Endothelial cell of umbilical vein (primary cell): Measurements from ENCODE around the gene RRAGD. TPM values are rescaled to one million over a fixed set of nuclear protein-coding genes. Genes with fewer than 3 reads are reported as not detected.

Source experiments
- BruUV-seq: library from RNA; stranded (reverse); fragments of 400-500 nt; replicated peaks from 2 replicates; lab custom pipeline; 2021; lab: Mats Ljungman, UMichigan
- CTCF ChIA-PET: fragments of 300-600, 350-600 bp; sonication (Branson Sonifier 250); formaldehyde crosslinking; loops from one replicate; lab custom pipeline; 2021; ENCODE audit warnings: antibody characterized with exemption, inconsistent platforms; lab: Charles Lee
- POLR2A ChIA-PET: fragments of 300-600, 350-600 bp; sonication (Branson Sonifier 250); formaldehyde crosslinking; loops from one replicate; lab custom pipeline; 2021; ENCODE audit warnings: antibody characterized with exemption, inconsistent platforms; lab: Charles Lee
- DNase-seq: peaks from one replicate; pipeline ENCODE4 v3.0.0-alpha.2; 2011; ENCODE audit warnings: low read depth, low spot score
- FAIRE-seq: peaks from 2 replicates; lab custom pipeline; 2011; peaks lifted over from hg19 to GRCh38; lab: Jason Lieb, UNC
- H2AFZ ChIP-seq: 2 replicates; pipeline ENCODE4 v1.6.0; 2012; ENCODE audit warnings: low read depth, low read length, control low read depth, inconsistent platforms
- H3K27ac ChIP-seq: 2 replicates; pipeline ENCODE4 v1.5.1; 2011; ENCODE audit warnings: low read depth, mild to moderate bottlenecking, control low read depth, low read length, moderate library complexity; ENCODE audit not compliant: insufficient read depth
- H3K27me3 ChIP-seq, 2 experiments: 2 replicates each; pipeline versions ENCODE4 v1.6.0 to v1.6.1; 2011; ENCODE audit warnings: low read length in 2 of 2, mixed read lengths in 1 of 2; ENCODE audit not compliant: control insufficient read depth in 2 of 2, insufficient read depth in 2 of 2
- H3K36me3 ChIP-seq, 2 experiments: 2 replicates in 1 of 2; 3 replicates in 1 of 2; pipeline ENCODE4 v1.5.1; 2011; ENCODE audit warnings: low read length in 2 of 2, mild to moderate bottlenecking in 1 of 2, moderate library complexity in 1 of 2; ENCODE audit not compliant: control insufficient read depth in 2 of 2, insufficient read depth in 2 of 2; ENCODE audit errors: extremely low read depth in 1 of 2
- H3K4me1 ChIP-seq: 3 replicates; pipeline ENCODE4 v1.5.1; 2011; ENCODE audit warnings: mild to moderate bottlenecking, low read length; ENCODE audit not compliant: control insufficient read depth, insufficient read depth; ENCODE audit errors: extremely low read depth
- H3K4me2 ChIP-seq: 2 replicates; pipeline ENCODE4 v1.6.1; 2011; ENCODE audit warnings: low read length, control low read depth, mixed read lengths; ENCODE audit not compliant: insufficient read depth
- H3K4me3 ChIP-seq, 3 experiments: fragments of 200-600 bp in 1 of 3; sonication (generic), shearing (Covaris generic) in 1 of 3; replicated peaks in 1 of 3; 2 replicates each; pipeline ENCODE4 v1.5.1; 2011 to 2016; ENCODE audit warnings: control low read depth in 3 of 3, low read length in 3 of 3, mild to moderate bottlenecking in 2 of 3, inconsistent platforms in 1 of 3, low read depth in 1 of 3, moderate library complexity in 1 of 3; ENCODE audit not compliant: insufficient read depth in 1 of 3
- H3K79me2 ChIP-seq: 2 replicates; pipeline ENCODE4 v1.6.0; 2012; ENCODE audit warnings: low read length, inconsistent platforms; ENCODE audit not compliant: control insufficient read depth, insufficient read depth
- H3K9ac ChIP-seq: replicated peaks from 2 replicates; pipeline ENCODE3; 2011; ENCODE audit warnings: low read length, control low read depth; ENCODE audit not compliant: insufficient read depth; ENCODE audit errors: extremely low read depth
- H3K9me1 ChIP-seq: replicated peaks from 3 replicates; pipeline ENCODE4 v1.6.0; 2011; ENCODE audit warnings: mild to moderate bottlenecking, low read length; ENCODE audit not compliant: control insufficient read depth, insufficient read depth; ENCODE audit errors: extremely low read depth
- H3K9me3 ChIP-seq: replicated peaks from 2 replicates; pipeline ENCODE4 v1.5.1; 2012; ENCODE audit warnings: low read length, inconsistent platforms; ENCODE audit not compliant: control insufficient read depth, insufficient read depth
- H4K20me1 ChIP-seq: replicated peaks from 2 replicates; pipeline ENCODE3; 2011; ENCODE audit warnings: mild to moderate bottlenecking, low read length; ENCODE audit not compliant: control insufficient read depth, insufficient read depth; ENCODE audit errors: extremely low read depth
- CTCF ChIP-seq, 2 donors: IDR thresholded peaks; 1 replicate in 1 of 2; 2 replicates in 1 of 2; pipeline ENCODE4 v1.5.1; 2011; ENCODE audit warnings: low read length in 2 of 2, mild to moderate bottlenecking in 2 of 2, moderate library complexity in 2 of 2, control low read depth in 1 of 2, inconsistent platforms in 1 of 2, low read depth in 1 of 2; ENCODE audit not compliant: insufficient read depth in 1 of 2; ENCODE audit errors: extremely low read depth in 1 of 2
- EZH2 ChIP-seq: IDR thresholded peaks from 2 replicates; pipeline ENCODE4 v1.6.1; 2012; ENCODE audit warnings: borderline replicate concordance, low read depth, mild to moderate bottlenecking, moderate library complexity, low read length, inconsistent platforms; ENCODE audit not compliant: severe bottlenecking
- FOS ChIP-seq: IDR thresholded peaks from 2 replicates; pipeline ENCODE4 v1.6.1; 2011; ENCODE audit warnings: mild to moderate bottlenecking, low read length, moderate library complexity, borderline replicate concordance; ENCODE audit not compliant: insufficient read depth
- GATA2 ChIP-seq: IDR thresholded peaks from 2 replicates; pipeline ENCODE4 v1.7.0; 2011; ENCODE audit warnings: low read depth, mild to moderate bottlenecking, moderate library complexity, mixed read lengths, low read length; ENCODE audit not compliant: insufficient read length, insufficient read depth
- JUN ChIP-seq: IDR thresholded peaks from 2 replicates; pipeline ENCODE4 v1.6.1; 2011; ENCODE audit warnings: borderline replicate concordance, low read depth; ENCODE audit not compliant: insufficient read length, insufficient read depth
- MAX ChIP-seq: IDR thresholded peaks from 2 replicates; pipeline ENCODE4 v1.6.1; 2011; ENCODE audit not compliant: insufficient read depth, insufficient read length
- MYC ChIP-seq: IDR thresholded peaks from one replicate; pipeline ENCODE4 v1.6.1; 2011; ENCODE audit warnings: mild to moderate bottlenecking, low read depth, low read length
- POLR2A ChIP-seq: IDR thresholded peaks from 2 replicates; pipeline ENCODE4 v1.6.1; 2012; ENCODE audit warnings: low read depth, mild to moderate bottlenecking, control low read depth, low read length
- POLR2AphosphoS5 ChIP-seq: IDR thresholded peaks from 2 replicates; pipeline ENCODE4 v1.6.1; 2012; ENCODE audit warnings: low read depth, mild to moderate bottlenecking, control low read depth, low read length, moderate library complexity; ENCODE audit not compliant: insufficient read depth
- dilution Hi-C: fragments of 300-500 bp; cut with MboI; formaldehyde crosslinking; loops from one replicate; pipeline ENCODE4 v1.15.0; 2019; ENCODE audit warnings: low sequenced_read_pairs; ENCODE audit not compliant: extremely low pct_ligation_motif_present
- intact Hi-C: fragments of 100-400 bp; cut with micrococcal nuclease; formaldehyde crosslinking; loops from one replicate; pipeline ENCODE4 v1.10.0; 2022
- polyA plus RNA-seq, 4 experiments: library from polyadenylated mRNA; depleted of rRNA in 3 of 4; stranded (reverse) in 3 of 4; unstranded in 1 of 4; fragments of >200 nt; gene quantifications; 2 replicates each; pipeline versions ENCODE4 v1.2.1 to v1.2.3, GENCODE V29; 2011 to 2012; ENCODE audit warnings: missing spikeins in 1 of 4
- total RNA-seq: library from RNA; stranded (reverse); gene quantifications from 2 replicates; pipeline ENCODE4 v1.2.3, GENCODE V29; 2021

The RRAGD gene
- total and polyA plus RNA-seq, 2 donors (not counting 3 experiments of a cell fraction or from before 2014, with no cell fraction given) = 0.07 to 2.0 TPM

- no TSS peak for BruUV-seq
- Histone ChIP-seq H3K79me2 (no peaks in the 10 kb centered on the region), H4K20me1 (no peaks in the 10 kb centered on the region), H3K4me1 (peaks cover 12% of the 10 kb centered on the region), H3K9ac (no peak overlapping the region), H3K4me2 (no peak overlapping the region), H3K27me3 (peaks cover 0 to 3% of the 10 kb centered on the region in 2 experiments), H3K27ac (no peak overlapping the region), H3K4me3 (no peak overlapping the region), H2AFZ (no peak overlapping the region), H3K9me3 (no peaks in the 10 kb centered on the region), H3K9me1 (no peaks in the 10 kb centered on the region), H3K36me3 (no peaks in the 10 kb centered on the region)
- intact Hi-C loops = loop anchor here (10.0 kb wide), 2 partner anchors 376 to 1036 kb away; partner anchors contain the start of gene MDN1
- DNase-seq = no peak
- dilution Hi-C loops = no loop called here
- ChIA-PET CTCF (no interaction called here), POLR2A (no interaction called here)
- TF ChIP-seq POLR2AphosphoS5 = no peak
- no peak for TF ChIP-seq FOS
- no peak for TF ChIP-seq EZH2
- TF ChIP-seq MYC = no peak
- no peak for TF ChIP-seq GATA2
- no peak for TF ChIP-seq JUN
- TF ChIP-seq POLR2A = no peak
- no peak for TF ChIP-seq CTCF (IDR thresholded peaks at IDR 0.05; ENCODE audit: extremely low read depth in 1 of 2, insufficient read depth in 1 of 2, low read depth in 1 of 2, low read length in 2 of 2)
- no peak for TF ChIP-seq MAX
- no peak for FAIRE-seq
Measured at GRCh38 chr6:89439014-89439413, 26.9 kb upstream of the RRAGD start.
